ENCODE data around the gene TMEM88.

The TMEM88 gene

DNA sequence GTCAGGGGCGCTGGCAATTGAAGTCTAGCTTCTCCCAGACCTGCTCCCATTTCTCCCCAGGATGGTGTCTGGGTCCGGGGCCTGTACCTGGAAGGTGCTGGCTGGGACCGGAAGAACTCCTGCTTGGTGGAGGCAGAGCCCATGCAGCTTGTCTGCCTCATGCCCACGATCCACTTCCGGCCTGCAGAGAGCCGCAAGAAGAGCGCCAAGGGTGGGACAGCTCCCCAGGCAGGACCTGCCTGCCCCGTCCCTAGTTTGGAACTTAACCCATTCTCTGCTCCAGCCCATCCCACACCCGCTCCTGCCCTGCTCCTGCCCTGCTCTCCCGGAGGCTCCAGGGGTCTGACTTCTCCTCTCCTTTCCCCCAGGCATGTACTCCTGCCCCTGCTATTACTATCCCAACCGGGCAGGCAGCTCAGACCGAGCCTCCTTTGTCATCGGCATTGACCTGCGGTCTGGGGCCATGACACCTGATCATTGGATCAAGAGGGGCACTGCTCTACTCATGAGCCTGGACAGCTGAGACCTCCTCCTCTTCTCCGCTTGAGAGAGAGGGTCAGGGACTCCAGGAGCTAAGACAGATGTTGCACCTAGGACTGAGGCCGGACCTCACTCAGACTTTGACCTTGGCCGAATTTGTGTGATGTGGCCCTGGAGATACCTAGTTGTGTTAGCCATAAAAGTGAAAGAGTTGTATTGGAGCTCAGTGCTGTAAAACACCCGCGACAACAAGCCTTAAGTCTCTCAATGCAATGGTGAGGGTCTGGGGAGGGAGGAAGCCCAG lies 21.7 kb upstream of the TMEM88 start:
- DNase-seq (ENCODE audit: low read depth) = no peak

DNA sequence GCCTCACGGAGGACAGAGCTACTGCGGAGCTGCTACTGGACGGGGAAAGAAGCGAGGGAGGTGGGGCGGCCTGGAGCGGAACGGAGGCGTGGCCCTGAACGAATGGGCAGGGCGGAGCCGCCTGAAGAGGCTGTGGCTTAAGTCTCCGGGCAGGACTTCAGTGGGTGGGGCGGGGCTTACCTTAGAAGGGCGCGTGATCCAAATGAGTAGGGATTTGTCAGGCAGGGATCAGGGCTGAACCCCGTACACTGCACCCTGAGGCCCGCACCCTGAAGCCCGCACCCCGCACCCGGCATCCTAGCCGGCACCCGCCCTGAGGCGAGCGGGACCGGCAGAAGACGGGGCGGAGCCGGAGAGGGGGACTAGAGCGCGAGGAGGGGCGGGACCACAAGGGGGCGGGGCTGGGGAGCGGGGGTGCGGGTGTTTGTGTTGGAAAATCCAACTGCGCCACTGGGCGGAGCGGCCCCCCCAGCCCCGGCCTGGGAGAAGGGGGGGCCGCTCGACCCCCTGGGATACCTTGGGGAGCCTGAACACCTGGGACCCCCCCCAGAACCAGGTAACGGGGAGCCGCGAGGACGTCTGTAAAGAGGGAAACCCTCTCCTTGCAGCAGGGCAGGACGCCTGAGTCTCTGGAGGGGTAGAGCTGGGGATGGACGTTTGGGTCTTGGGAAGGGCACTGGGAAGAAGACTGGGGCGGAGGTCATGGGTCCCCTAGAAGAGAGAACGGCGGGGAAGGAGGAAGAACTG lies 20.9 kb upstream of the TMEM88 start, which contains the start of gene KDM6B:
KDM6B (plus strand) TSS at position 423 of the 747 bp plus-strand sequence. CDS start 11,338 bp downstream, outside the sequence.
- DNase-seq (ENCODE audit: low read depth) = peak; percentile 80

GRCh38 chr17:7834542-7834956 lies 20.3 kb upstream of the TMEM88 start:
- DNase-seq (ENCODE audit: low read depth) = peak; percentile 32

DNA sequence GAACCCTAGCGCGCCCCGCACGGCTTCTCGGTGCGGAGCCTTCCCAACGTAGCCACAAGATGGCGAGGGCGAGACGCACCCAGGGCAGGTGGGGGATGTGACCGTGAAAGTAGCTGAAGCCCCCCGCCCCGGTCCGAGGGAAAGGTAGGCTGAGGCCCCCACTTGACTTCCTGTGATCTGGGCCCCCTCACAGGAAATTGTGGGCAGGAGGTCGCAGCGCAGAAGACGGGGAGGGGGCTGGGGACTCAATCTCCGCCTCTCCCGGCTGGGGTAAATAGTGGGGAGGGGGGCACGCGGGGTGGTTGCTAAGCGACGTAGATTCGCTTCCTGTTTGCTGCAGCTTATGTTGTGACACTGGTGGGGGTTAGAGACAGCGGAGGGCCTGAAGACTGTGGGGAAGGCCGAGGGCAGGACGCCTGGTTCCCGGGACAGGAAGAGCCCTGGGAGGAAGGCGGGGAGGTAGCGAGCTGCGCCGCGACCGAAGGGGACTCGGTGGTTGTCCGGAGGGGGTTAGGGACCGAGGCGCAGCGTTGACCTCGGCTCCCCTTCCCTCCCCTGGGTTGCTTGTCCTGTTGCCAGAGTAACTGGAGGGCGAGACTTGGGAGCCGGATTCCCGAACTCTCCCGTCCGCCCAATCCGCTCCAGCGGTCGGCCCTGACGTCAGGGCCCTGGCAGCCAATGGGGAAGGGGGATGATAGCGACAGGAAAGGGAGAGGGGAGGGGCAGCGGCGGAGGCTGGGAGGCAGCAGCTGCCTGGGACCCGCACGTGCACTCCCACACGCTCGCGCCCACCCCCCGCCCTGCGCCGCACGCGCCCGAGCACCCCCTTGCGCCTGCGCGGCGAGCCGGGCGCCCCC lies 19.7 kb upstream of the TMEM88 start:
- DNase-seq (ENCODE audit: low read depth) = peak; percentile 85

- no peak for DNase-seq (ENCODE audit: low read depth)
Measured at GRCh38 chr17:7835814-7836595, 18.9 kb upstream of the TMEM88 start.

DNA sequence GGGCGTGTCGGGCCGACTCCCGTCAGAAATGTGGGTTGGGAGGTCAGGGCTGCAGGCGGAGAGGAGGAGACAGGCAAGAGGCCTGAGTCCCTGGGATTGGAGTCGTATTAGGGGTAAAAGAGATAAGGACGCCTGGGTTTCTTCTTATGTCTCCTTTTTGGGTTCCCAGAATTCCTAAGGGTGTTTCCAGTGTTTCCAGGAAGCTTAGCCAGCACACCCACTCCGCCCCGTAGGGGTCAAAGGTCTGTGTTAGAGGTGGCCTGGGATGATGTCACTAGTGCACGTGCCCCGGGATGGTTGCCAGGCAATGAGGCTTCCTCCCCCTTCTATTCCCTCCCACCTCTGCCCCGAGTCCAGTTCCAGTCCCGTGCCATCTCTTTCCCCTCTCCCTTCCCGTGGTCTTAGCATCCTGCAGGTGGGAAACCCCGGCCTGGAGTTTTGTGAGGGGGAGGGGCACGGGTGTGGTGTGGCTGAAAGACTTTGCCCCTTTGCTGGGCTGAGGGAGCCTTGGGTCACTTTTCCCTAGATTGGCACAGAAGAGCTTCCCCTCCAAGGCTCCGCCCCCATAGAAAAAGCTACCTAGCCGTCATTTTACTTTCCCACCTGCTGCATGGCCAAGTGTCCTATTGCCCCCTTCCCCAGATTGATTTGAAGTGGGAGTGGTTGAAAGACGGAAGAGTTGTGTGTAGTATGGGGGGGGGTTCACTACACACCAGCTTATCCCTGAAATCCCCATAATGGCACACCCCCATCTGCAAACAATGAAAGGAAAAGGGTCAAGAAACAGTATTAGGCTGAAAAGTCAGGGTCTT lies 18.1 kb upstream of the TMEM88 start:
- DNase-seq (ENCODE audit: low read depth) = peak; percentile 58

DNA sequence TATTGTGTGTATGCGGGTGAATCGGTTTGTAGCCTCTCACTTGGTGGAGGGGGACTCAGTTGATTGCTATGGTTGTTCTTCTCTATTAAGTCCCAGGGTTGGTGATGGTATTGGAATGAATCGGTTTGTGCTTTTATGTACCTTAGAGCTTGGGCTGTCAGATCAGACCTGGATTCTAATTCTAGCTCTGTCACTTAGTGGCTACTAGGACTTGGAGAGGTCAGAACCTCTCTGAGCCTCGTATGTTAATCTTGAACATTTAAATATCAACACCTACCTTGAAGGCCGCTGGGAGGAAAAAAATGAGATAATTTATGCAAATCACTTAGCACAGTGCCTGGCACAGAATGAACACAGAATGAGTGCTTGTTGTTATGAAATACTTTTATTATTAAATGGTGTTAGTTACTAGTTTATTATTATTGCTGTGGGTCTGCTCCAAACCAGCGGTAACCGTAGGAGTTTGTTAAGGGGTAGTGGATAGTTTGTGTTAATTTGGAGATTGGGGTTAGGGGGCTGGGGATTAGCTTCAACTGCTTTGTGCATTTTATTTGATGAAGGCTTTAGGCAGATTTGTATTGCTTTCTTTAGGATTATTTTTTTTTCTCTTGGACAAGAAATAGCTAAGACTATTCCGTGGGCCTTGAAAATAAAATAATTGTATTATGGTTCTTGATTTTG lies 17.3 kb upstream of the TMEM88 start:
- DNase-seq (ENCODE audit: low read depth) = no peak

- DNase-seq (ENCODE audit: low read depth) = no peak
Measured at GRCh38 chr17:7838090-7839075, 16.5 kb upstream of the TMEM88 start.

DNA sequence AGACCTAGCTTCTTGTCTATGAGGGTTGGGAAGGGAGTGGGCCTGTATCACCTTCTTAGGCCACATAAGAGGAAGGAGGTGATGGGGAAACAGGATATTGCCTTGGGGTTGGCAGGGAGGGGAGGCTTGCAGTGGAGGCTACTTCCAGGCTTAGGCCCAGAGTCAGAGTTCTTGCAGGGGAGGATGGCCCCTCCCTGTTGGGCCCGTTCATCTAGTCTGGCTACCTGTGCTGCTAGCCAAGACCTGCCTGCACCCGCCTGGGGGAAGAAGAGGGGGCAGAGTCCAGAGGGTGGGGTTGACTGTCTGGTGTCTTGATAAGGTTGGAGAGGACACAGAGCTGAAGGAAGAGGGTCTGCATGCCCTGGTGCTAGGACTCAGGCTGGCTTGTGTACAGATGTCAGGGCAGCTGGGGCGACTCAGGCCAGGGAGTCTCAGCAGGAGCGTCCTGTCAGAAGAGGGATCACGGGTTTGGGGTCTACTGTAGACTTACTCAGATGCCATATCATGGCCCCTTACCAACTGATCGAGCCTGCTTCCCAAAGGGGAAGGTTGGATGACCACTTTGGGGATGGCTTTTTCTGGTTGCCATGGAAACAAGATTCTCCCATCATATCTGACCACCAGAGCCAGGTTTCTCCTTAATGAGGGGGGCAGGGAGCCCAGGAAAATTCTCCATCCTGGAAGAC lies 15.5 kb upstream of the TMEM88 start:
- no peak for DNase-seq (ENCODE audit: low read depth)

DNA sequence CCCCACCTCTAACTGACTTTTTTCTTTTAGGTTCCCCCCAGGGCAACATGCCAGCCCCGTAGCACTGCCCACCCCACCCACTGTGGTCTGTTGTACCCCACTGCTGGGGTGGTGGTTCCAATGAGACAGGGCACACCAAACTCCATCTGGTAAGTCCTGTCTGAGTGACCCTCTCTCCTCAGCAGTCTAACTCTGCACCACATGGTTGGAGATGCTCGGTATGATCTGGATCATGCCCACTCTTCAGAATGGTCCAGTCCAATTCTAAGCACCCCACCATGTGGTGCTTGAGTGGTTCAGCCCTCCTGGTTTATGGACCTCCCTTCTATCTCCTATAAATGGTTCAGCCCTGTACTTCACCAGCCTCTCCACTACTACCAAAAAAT lies 15.0 kb upstream of the TMEM88 start:
- no peak for DNase-seq (ENCODE audit: low read depth)

- no peak for DNase-seq (ENCODE audit: low read depth)
Measured at GRCh38 chr17:7840441-7840840, 14.4 kb upstream of the TMEM88 start.

DNA sequence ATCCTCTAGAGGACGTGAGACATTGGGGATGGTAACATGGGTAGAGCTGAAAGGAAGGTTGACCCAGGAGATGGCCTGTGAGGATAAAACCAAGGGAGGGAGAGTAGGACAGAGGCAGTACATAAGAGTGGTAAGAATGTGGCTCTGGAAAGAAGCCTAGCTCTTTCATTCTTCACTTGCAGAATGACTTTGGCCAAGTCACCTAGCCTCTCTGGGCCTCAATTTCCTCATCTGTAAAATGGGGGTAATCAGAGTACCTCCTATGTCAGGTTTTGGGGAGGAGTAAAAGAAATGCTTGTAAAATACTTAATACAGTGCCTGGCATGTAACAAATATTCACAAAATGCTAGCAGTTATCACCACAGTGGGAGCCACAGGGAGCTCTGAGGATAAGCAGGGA lies 14.0 kb upstream of the TMEM88 start:
- no peak for DNase-seq (ENCODE audit: low read depth)

DNA sequence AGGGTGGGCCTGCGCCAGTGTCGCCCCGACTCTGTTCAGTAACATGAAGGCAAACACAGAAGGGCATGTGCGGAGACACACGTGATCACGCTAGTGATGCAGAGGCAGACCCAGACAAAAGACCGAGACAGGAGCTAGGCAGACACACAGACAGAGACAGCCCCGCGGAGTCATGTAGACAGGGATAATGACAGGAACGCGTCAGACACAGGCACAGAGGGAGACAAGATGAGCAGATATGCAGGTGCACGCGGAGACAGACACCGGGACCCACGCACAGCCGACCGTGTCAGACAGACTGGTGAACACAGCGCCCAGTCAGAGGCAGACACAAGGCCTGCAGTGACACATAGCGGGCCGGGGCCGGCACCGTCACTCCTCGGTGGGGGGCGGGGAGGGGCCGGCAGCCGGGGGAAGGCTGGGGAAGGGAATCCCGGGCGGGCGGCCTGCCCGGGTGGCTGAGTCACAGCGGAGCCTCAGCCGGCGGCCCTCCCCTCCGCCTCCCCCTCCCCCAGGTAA lies 13.4 kb upstream of the TMEM88 start:
- DNase-seq (ENCODE audit: low read depth) = peak; percentile 92

- DNase-seq (ENCODE audit: low read depth) = peak; percentile 81
Measured at GRCh38 chr17:7841915-7842379, 12.9 kb upstream of the TMEM88 start.

DNA sequence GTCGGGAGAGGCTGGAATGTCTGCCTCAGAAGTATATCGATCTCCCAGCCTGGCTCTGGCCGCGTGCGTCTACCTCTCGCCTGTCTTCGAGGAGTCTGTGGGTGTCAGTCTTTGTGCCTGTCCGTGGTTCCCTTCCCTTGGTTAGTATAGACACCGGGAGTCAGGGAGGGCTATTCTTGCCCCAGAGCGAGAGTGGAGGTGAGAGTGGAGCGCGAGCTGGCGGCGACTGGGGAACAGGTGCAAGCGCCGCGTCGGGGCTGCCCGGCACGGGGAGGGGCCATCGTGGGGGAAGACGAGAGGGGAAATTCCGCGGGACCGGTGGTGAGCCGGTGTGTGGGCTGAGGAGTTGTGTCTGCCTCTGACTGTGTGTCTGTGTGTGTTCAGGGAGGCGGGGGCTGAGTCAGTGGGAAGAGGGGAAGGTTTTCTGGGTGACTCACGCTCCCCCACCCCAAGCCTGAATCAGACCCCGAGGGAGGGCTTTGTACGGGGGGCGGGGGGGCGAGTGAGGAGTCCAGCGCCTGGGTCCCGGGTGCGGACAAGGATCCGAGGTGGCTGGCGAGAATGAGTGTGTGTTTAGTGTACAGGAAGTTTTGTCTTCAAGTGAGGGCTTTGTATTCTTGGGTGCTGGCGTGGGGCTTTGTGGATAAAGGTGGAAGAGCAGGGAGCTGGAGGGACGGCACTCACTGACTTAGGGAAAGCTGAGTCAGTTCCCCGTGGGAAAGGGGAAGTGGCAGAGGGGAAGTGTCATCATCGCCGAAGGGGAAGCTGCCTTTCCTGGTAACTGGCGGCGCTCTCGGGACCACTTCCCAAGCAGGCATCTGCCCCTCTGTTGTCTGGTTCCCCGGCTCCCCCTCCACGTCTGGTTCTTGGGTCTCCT lies 12.2 kb upstream of the TMEM88 start:
- DNase-seq (ENCODE audit: low read depth) = peak; percentile 92

DNA sequence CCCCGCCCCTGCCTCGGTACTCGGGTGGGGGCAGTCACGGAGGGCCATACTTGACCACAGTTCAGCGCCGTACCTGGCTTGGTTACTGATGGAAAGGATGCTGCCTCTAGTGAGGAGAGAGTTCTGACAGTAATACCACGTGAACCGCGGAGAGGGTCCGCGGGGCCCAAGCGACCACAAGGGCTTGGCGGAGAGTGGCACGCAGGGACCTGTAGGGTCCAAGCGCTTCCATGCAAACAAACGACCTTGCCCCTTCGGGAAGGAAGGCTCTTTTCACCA lies 11.7 kb upstream of the TMEM88 start:
- no peak for DNase-seq (ENCODE audit: low read depth)

Measured in activated T-cell treated with anti-CD3 and anti-CD28 coated beads for 24 hours (primary cell).